Measurements from ENCODE around the gene BAZ2B. TPM values are rescaled to one million over a fixed set of nuclear protein-coding genes. Genes with fewer than 3 reads are reported as not detected.

Gene BAZ2B
- total RNA-seq, 1 experiment from 2014 or later: 33.0 TPM

DNA sequence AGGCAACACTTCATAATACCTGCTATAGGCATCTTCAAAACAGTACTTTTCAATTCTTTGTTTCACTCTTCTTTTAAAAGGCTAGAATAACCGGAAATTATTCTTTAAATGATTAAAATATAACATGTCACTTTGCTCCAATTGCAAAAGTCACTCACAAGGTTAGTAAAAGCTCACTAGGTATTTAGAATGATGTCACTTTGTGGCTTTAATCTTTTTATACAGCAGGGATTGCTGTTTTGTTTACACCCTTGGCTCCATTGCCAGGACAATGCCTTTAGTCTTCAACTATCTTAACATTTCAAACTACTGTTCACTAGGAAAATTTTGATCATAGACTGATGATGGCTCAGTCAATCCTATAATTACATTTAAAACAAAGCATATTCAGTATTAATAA, 157.1 kb downstream of the BAZ2B start (continued):
- TF ChIP-seq, protein P1, sequence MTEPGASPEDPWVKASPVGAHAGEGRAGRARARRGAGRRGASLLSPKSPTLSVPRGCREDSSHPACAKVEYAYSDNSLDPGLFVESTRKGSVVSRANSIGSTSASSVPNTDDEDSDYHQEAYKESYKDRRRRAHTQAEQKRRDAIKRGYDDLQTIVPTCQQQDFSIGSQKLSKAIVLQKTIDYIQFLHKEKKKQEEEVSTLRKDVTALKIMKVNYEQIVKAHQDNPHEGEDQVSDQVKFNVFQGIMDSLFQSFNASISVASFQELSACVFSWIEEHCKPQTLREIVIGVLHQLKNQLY (CRISPR knock-in tag; IDR thresholded peaks at IDR 0.05): no peak
- TF ChIP-seq, protein P2, sequence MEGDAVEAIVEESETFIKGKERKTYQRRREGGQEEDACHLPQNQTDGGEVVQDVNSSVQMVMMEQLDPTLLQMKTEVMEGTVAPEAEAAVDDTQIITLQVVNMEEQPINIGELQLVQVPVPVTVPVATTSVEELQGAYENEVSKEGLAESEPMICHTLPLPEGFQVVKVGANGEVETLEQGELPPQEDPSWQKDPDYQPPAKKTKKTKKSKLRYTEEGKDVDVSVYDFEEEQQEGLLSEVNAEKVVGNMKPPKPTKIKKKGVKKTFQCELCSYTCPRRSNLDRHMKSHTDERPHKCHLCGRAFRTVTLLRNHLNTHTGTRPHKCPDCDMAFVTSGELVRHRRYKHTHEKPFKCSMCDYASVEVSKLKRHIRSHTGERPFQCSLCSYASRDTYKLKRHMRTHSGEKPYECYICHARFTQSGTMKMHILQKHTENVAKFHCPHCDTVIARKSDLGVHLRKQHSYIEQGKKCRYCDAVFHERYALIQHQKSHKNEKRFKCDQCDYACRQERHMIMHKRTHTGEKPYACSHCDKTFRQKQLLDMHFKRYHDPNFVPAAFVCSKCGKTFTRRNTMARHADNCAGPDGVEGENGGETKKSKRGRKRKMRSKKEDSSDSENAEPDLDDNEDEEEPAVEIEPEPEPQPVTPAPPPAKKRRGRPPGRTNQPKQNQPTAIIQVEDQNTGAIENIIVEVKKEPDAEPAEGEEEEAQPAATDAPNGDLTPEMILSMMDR (IDR thresholded peaks at IDR 0.05): no peak
- TF ChIP-seq, protein P3, sequence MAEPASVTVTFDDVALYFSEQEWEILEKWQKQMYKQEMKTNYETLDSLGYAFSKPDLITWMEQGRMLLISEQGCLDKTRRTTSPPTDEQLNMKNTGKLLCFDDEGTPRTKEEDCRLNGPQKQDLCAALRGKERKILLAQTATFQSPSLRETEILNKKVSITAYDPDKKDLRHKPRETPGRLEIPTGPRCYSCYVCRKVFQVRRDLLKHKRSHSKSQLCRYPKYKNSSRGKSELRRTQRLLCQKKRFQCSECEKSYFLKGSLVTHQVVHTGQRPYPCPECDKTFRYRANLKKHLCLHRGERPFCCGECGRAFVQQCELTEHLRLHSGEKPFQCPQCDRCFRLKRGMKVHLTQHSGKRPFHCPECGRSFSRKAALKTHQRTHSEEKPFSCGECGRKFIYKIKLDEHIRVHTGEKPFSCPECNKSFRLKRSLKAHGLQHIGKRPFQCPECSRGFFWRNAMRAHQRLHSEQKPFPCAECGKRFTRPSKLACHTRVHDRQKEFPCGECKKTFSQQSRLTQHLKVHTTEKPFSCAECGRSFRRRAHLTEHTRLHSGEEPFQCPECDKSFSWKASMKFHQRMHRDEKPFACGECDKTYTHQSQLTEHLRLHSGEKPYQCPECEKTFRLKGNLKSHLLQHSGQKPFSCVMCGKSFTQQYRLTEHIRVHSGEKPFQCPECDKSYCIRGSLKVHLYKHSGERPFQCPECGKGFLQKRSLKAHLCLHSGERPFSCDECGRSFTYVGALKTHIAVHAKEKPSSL (CRISPR knock-in tag; conservative IDR thresholded peaks at IDR 0.05): no peak

DNA sequence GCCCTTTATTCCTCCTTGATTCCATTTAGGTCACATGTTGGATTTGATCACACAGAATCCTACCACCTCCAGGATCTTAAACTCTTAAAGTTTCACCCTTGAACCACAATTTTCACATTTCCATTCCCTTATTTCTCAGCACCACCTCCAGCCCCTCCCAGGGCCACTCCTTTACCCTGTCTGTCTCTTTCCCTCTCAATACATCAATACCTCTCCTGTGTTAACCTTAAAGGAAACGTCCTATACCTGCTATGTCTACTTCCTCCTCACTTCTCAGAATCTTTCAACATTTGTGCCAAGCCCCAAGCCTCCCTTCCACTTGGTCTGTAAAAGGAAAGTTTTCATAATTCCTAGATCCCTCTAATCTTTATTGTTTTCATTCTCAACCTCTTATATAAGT, 158.8 kb downstream of the BAZ2B start:
- ATAC-seq (no peak), DNase-seq (ENCODE audit: low spot score) (no peak)
- POLR2A ChIA-PET: no interaction called here
- H3K27me3 Mint-ChIP-seq (ENCODE audit: low read depth): no peaks in the 10 kb centered on the region
- H3K27ac Mint-ChIP-seq: peak overlapping the region; percentile 6
- no peak for TF ChIP-seq NR3C1 (CRISPR knock-in tag; conservative IDR thresholded peaks at IDR 0.05; ENCODE audit: low read depth)
- TF ChIP-seq ZNF121 (CRISPR knock-in tag; IDR thresholded peaks at IDR 0.05): no peak
- TF ChIP-seq, protein P4, sequence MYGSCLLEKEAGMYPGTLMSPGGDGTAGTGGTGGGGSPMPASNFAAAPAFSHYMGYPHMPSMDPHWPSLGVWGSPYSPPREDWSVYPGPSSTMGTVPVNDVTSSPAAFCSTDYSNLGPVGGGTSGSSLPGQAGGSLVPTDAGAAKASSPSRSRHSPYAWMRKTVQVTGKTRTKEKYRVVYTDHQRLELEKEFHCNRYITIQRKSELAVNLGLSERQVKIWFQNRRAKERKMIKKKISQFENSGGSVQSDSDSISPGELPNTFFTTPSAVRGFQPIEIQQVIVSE (CRISPR knock-in tag; IDR thresholded peaks at IDR 0.05; ENCODE audit: borderline replicate concordance): no peak
- TF ChIP-seq, protein P2 (IDR thresholded peaks at IDR 0.05): no peak
- TF ChIP-seq TP53 (CRISPR knock-in tag; IDR thresholded peaks at IDR 0.05): no peak
- TF ChIP-seq, protein P5, sequence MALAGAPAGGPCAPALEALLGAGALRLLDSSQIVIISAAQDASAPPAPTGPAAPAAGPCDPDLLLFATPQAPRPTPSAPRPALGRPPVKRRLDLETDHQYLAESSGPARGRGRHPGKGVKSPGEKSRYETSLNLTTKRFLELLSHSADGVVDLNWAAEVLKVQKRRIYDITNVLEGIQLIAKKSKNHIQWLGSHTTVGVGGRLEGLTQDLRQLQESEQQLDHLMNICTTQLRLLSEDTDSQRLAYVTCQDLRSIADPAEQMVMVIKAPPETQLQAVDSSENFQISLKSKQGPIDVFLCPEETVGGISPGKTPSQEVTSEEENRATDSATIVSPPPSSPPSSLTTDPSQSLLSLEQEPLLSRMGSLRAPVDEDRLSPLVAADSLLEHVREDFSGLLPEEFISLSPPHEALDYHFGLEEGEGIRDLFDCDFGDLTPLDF (CRISPR knock-in tag; IDR thresholded peaks at IDR 0.05): no peak
- no peak for TF ChIP-seq TCF7 (CRISPR knock-in tag; IDR thresholded peaks at IDR 0.05; ENCODE audit: low read depth)
- no peak for TF ChIP-seq CREB1 (CRISPR knock-in tag; IDR thresholded peaks at IDR 0.05)
- TF ChIP-seq TEAD4 (CRISPR knock-in tag; IDR thresholded peaks at IDR 0.05): no peak
- TF ChIP-seq ZNF138 (CRISPR knock-in tag; conservative IDR thresholded peaks at IDR 0.05): no peak
- TF ChIP-seq, protein P6, sequence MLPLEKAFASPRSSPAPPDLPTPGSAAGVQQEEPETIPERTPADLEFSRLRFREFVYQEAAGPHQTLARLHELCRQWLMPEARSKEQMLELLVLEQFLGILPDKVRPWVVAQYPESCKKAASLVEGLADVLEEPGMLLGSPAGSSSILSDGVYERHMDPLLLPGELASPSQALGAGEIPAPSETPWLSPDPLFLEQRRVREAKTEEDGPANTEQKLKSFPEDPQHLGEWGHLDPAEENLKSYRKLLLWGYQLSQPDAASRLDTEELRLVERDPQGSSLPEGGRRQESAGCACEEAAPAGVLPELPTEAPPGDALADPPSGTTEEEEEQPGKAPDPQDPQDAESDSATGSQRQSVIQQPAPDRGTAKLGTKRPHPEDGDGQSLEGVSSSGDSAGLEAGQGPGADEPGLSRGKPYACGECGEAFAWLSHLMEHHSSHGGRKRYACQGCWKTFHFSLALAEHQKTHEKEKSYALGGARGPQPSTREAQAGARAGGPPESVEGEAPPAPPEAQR (CRISPR knock-in tag; IDR thresholded peaks at IDR 0.05): no peak
- TF ChIP-seq MXD4 (CRISPR knock-in tag; IDR thresholded peaks at IDR 0.05; ENCODE audit: borderline replicate concordance): no peak
- TF ChIP-seq ZNF232 (CRISPR knock-in tag; IDR thresholded peaks at IDR 0.05): no peak
- TF ChIP-seq, protein P7, sequence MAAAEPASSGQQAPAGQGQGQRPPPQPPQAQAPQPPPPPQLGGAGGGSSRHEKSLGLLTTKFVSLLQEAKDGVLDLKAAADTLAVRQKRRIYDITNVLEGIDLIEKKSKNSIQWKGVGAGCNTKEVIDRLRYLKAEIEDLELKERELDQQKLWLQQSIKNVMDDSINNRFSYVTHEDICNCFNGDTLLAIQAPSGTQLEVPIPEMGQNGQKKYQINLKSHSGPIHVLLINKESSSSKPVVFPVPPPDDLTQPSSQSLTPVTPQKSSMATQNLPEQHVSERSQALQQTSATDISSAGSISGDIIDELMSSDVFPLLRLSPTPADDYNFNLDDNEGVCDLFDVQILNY (CRISPR knock-in tag; IDR thresholded peaks at IDR 0.05): no peak
- TF ChIP-seq PRRX2 (CRISPR knock-in tag; IDR thresholded peaks at IDR 0.05): no peak
- TF ChIP-seq RELA (CRISPR knock-in tag; IDR thresholded peaks at IDR 0.05; ENCODE audit: borderline replicate concordance): no peak
- no peak for TF ChIP-seq ZNF263 (CRISPR knock-in tag; IDR thresholded peaks at IDR 0.05; ENCODE audit: low read depth)
- no peak for TF ChIP-seq NR1H2 (CRISPR knock-in tag; IDR thresholded peaks at IDR 0.05)
- no peaks in the 10 kb centered on the region for H3K36me3 Mint-ChIP-seq
- CTCF ChIA-PET: no interaction called here
- no peak overlapping the region for H3K4me3 Mint-ChIP-seq
- H3K4me1 Mint-ChIP-seq: no peaks in the 10 kb centered on the region
- H3K9me3 Mint-ChIP-seq: no peaks in the 10 kb centered on the region

All from WTC11 (cell line).